ENCODE measurements around the gene FGD5.
"Not testable (repeated sequence)": the region's sequence is repeated elsewhere in the genome, so short reads cannot be mapped to it uniquely, and the experiment has no call there.

FGD5 gene

GRCh38 chr3:14899993-14900618 lies 81.3 kb downstream of the FGD5 start:
- TF ChIP-seq, protein P1, sequence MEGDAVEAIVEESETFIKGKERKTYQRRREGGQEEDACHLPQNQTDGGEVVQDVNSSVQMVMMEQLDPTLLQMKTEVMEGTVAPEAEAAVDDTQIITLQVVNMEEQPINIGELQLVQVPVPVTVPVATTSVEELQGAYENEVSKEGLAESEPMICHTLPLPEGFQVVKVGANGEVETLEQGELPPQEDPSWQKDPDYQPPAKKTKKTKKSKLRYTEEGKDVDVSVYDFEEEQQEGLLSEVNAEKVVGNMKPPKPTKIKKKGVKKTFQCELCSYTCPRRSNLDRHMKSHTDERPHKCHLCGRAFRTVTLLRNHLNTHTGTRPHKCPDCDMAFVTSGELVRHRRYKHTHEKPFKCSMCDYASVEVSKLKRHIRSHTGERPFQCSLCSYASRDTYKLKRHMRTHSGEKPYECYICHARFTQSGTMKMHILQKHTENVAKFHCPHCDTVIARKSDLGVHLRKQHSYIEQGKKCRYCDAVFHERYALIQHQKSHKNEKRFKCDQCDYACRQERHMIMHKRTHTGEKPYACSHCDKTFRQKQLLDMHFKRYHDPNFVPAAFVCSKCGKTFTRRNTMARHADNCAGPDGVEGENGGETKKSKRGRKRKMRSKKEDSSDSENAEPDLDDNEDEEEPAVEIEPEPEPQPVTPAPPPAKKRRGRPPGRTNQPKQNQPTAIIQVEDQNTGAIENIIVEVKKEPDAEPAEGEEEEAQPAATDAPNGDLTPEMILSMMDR (IDR thresholded peaks at IDR 0.05; ENCODE audit: low read depth, low read length): no peak
- no peak overlapping the region for H3K4me3 ChIP-seq (ENCODE audit: low read depth, low read length)

DNA sequence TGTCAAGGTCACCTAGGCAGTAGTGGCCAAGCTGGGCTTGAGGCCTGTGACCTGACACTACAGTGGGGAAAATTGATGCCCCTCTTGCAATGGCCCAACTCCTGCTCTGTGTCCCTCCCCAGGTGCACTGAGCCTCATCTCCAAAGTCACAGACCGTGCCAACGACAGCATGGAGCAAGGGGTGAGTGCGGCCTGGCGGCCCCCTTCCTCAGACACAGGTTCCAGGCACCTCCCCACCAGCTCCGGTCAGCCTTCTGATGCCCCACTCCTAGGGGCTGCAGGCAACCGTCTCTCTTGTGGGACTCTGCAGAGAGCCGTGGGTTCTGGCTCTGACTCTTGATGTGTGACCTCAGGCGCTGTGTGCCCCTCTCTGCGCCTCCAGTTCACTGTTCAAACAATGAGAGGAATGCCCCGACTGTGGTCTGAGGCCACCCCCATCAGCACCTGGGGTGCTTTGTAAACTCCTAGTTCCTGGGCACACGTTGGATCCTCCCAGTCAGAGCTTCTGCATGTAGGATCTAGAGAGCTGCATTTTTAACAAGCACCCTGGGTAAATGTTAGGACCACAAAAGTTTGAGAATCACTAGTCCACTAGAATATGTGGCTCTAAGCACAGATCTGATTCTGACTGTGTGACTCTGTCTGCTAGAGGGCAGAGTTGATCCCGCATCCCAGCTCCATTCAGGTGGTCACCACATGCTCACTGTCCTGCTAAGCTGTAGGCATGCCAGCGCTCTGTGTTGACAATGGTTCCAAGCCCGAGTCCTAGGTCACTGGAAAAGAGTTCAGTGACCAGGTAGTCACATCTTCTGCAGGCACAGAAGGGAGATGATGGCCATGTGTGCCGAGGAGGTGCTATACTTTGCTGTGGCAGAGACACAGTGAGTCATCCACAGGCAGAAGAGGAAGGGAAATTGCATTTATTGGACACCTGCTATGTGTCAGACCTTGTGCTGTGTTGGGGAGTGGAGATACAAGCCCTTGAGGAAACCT lies 82.4 kb downstream of the FGD5 start:
- TF ChIP-seq, protein P1 (IDR thresholded peaks at IDR 0.05; ENCODE audit: low read depth, low read length): no peak
- H3K4me3 ChIP-seq (ENCODE audit: low read depth, low read length): no peak overlapping the region

DNA sequence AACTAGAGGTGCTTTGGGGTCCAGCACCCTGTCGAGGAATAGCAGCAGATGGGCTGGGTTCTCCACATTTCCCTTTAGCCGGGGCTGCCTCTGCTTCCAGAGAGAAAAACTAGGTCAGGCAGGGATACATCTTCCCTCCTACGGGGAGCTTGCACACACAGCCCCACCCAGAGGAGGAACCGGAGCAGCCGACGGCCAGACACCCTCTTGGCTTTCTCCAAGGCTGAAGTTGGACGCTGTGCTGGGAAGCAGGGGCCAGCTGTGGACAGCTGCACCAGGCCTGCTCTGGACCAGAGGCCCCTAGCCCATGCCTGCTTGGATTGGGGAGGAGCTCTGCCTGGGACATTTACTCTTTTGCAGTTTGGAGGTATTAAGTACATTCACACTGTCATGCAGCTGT lies 84.0 kb downstream of the FGD5 start:
- TF ChIP-seq, protein P1 (IDR thresholded peaks at IDR 0.05; ENCODE audit: low read depth, low read length): no peak

DNA sequence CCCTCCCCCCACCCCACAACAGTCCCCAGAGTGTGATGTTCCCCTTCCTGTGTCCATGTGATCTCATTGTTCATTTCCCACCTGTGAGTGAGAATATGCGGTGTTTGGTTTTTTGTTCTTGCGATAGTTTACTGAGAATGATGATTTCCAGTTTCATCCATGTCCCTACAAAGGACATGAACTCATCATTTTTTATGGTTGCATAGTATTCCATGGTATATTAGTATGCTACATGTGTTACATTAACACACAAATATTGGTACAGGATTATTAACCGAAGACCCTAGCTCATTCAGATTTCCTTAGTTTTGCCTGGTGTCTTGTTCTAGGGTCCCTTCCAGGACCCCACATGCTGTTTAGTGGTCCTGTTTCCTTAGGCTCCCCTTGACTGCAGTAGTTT lies 84.7 kb downstream of the FGD5 start:
- not testable (repeated sequence) for H3K4me3 ChIP-seq (ENCODE audit: low read depth, low read length)

More for the DNA sequence above, 84.0 kb downstream of the FGD5 start:
- H3K4me3 ChIP-seq (ENCODE audit: low read depth, low read length): no peak overlapping the region

DNA sequence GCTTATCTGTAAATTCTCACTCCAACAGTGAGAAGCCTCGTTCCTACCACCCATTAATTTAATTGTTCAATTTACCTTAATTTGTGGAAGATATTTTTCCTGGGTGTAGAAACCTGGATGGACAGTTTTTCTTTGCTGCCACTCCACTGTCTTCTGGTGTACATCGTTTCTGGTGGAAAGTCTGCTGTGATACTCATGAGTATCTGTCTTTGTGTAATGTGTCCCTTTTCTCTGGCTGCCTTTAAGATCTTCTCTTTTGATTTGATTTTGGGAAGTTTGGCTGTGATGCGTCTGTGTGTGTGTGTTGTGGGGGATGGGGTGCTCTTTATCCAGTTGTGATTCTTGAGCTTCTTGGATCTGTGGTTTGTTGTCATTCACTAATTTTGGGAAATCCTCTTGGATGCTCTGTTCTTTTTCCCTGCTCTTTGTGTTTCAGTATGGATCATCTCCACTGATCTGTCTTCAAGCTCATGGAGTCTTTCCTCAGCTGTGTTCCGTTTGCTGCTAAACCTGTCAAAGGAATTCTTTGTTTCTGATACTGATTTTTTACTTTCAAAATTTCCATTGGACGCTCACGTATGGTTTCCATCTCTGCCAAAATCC lies 86.4 kb downstream of the FGD5 start:
- TF ChIP-seq, protein P1 (IDR thresholded peaks at IDR 0.05; ENCODE audit: low read depth, low read length): no peak
- no peak overlapping the region for H3K4me3 ChIP-seq (ENCODE audit: low read depth, low read length)

DNA sequence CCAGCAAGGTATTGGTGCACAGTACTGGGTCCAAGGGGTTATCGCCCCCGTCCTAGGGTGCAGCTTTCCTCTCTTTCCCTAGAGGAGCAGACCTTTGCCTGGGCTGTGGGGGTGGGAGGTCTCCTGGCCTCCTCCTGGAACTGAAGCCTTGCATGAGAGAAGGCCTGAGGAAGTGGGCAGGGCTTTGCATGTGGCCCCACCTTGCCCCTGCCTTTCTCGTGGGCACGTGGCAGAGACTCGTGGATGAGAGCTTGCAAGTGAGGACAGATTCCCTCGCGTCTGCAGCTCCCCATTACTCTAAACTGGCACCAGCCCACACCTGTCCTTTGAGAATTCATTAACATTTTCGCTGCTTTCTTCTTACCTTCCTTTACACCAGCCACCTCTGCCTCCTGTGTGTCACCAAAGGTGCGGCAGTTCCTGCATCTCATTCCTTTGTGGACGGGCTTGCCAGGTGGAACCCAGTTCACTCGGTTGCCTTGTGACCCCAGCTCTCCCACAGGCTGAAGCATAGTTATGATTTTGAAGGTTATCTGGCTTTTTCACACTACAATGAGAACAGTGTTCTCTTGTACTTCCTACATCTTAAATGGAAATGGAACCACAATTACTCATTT lies 87.7 kb downstream of the FGD5 start:
- TF ChIP-seq, protein P1 (IDR thresholded peaks at IDR 0.05; ENCODE audit: low read depth, low read length): no peak

More for the DNA sequence above, 87.7 kb downstream of the FGD5 start:
- no peak overlapping the region for H3K4me3 ChIP-seq (ENCODE audit: low read depth, low read length)

Data from WI38 (cell line).